ENCODE results near the gene IRAK1. TPM values are rescaled to one million over a fixed set of nuclear protein-coding genes. Genes with fewer than 3 reads are reported as not detected.

The IRAK1 gene
- total RNA-seq, 1 donor from 2014 or later: 74.2 TPM

- Mint-ChIP-seq H3K36me3 (ENCODE audit: unreplicated experiment) (no peaks in the 10 kb centered on the region), H3K9me3 (ENCODE audit: unreplicated experiment) (no peaks in the 10 kb centered on the region), H3K27ac (ENCODE audit: unreplicated experiment) (peak overlapping the region; percentile 95), H3K4me1 (ENCODE audit: unreplicated experiment) (peaks cover 42% of the 10 kb centered on the region), H3K27me3 (ENCODE audit: unreplicated experiment) (no peaks in the 10 kb centered on the region), H3K4me3 (ENCODE audit: unreplicated experiment) (peak overlapping the region; percentile 100)
- no peak for TF ChIP-seq CTCF (IDR thresholded peaks at IDR 0.05)
- no peak for DNase-seq (ENCODE audit: extremely low spot score, unreplicated experiment)
These were observed 51.4 kb downstream of the IRAK1 start for GRCh38 chrX:153968255-153968654.

GRCh38 chrX:153967536-153968224 lies 52.0 kb downstream of the IRAK1 start:
- no peaks in the 10 kb centered on the region for H3K9me3 Mint-ChIP-seq (ENCODE audit: unreplicated experiment)
- no peaks in the 10 kb centered on the region for H3K27me3 Mint-ChIP-seq (ENCODE audit: unreplicated experiment)
- DNase-seq (ENCODE audit: extremely low spot score, unreplicated experiment): no peak
- TF ChIP-seq CTCF (IDR thresholded peaks at IDR 0.05): no peak
- peak overlapping the region; percentile 95 for H3K27ac Mint-ChIP-seq (ENCODE audit: unreplicated experiment)
- H3K4me3 Mint-ChIP-seq (ENCODE audit: unreplicated experiment): peak overlapping the region; percentile 100
- H3K36me3 Mint-ChIP-seq (ENCODE audit: unreplicated experiment): no peaks in the 10 kb centered on the region
- peaks cover 38% of the 10 kb centered on the region for H3K4me1 Mint-ChIP-seq (ENCODE audit: unreplicated experiment)

- Mint-ChIP-seq H3K4me3 (ENCODE audit: unreplicated experiment) (no peak overlapping the region), H3K36me3 (ENCODE audit: unreplicated experiment) (peaks cover 1% of the 10 kb centered on the region), H3K9me3 (ENCODE audit: unreplicated experiment) (no peaks in the 10 kb centered on the region), H3K4me1 (ENCODE audit: unreplicated experiment) (peaks cover 38% of the 10 kb centered on the region), H3K27ac (ENCODE audit: unreplicated experiment) (peak overlapping the region; percentile 95), H3K27me3 (ENCODE audit: unreplicated experiment) (no peaks in the 10 kb centered on the region)
- TF ChIP-seq CTCF (IDR thresholded peaks at IDR 0.05): no peak
- no peak for DNase-seq (ENCODE audit: extremely low spot score, unreplicated experiment)
These were observed 52.7 kb downstream of the IRAK1 start for GRCh38 chrX:153966841-153967535.

- DNase-seq (ENCODE audit: extremely low spot score, unreplicated experiment): no peak
- Mint-ChIP-seq H3K36me3 (ENCODE audit: unreplicated experiment) (peaks cover 2% of the 10 kb centered on the region), H3K4me3 (ENCODE audit: unreplicated experiment) (no peak overlapping the region), H3K9me3 (ENCODE audit: unreplicated experiment) (no peaks in the 10 kb centered on the region), H3K4me1 (ENCODE audit: unreplicated experiment) (peaks cover 38% of the 10 kb centered on the region), H3K27ac (ENCODE audit: unreplicated experiment) (no peak overlapping the region), H3K27me3 (ENCODE audit: unreplicated experiment) (no peaks in the 10 kb centered on the region)
- TF ChIP-seq CTCF (IDR thresholded peaks at IDR 0.05): no peak
These were observed 53.4 kb downstream of the IRAK1 start for GRCh38 chrX:153966283-153966688.

GRCh38 chrX:153965406-153965805 lies 54.3 kb downstream of the IRAK1 start:
- H3K36me3 Mint-ChIP-seq (ENCODE audit: unreplicated experiment): peaks cover 10% of the 10 kb centered on the region
- no peaks in the 10 kb centered on the region for H3K9me3 Mint-ChIP-seq (ENCODE audit: unreplicated experiment)
- no peak for TF ChIP-seq CTCF (IDR thresholded peaks at IDR 0.05)
- peak overlapping the region; percentile 31 for H3K27ac Mint-ChIP-seq (ENCODE audit: unreplicated experiment)
- H3K4me3 Mint-ChIP-seq (ENCODE audit: unreplicated experiment): no peak overlapping the region
- no peaks in the 10 kb centered on the region for H3K27me3 Mint-ChIP-seq (ENCODE audit: unreplicated experiment)
- no peak for DNase-seq (ENCODE audit: extremely low spot score, unreplicated experiment)
- H3K4me1 Mint-ChIP-seq (ENCODE audit: unreplicated experiment): peaks cover 38% of the 10 kb centered on the region
